HepG2 (cell line): ENCODE measurements around the gene OTUB2. TPM values are rescaled to one million over a fixed set of nuclear protein-coding genes. Genes with fewer than 3 reads are reported as not detected.

Experiments used
- ATAC-seq: fragments of 200-7000 bp; cut with Tn5 transposase; 3 replicates; pipeline ENCODE4 v1.9.1; 2020; ENCODE audit warnings: mild to moderate bottlenecking, moderate library complexity
- BruUV-seq: library from RNA; stranded (reverse); fragments of 400-500 nt; replicated peaks from 2 replicates; lab custom pipeline; 2021; lab: Mats Ljungman, UMichigan
- CTCF ChIA-PET: fragments of 300-600 bp; formaldehyde crosslinking; extraction: SDS; loops from one replicate; lab custom pipeline; 2021; ENCODE audit warnings: low total read pairs, inconsistent platforms, low intra/inter-chr PET ratio; lab: Yijun Ruan, JAX
- POLR2A ChIA-PET: fragments of 350-600 bp; sonication (Branson Sonifier 250); formaldehyde crosslinking; loops from one replicate; lab custom pipeline; 2020; ENCODE audit warnings: antibody characterized with exemption, inconsistent platforms; lab: Yijun Ruan, JAX
- DNase-seq: peaks from one replicate; pipeline ENCODE4 v3.0.0-alpha.2; 2015; ENCODE audit warnings: low spot score
- FAIRE-seq: peaks from 3 replicates; lab custom pipeline; 2011; peaks lifted over from hg19 to GRCh38; lab: Jason Lieb, UNC
- H2AFZ ChIP-seq: one replicate; pipeline ENCODE4 v1.6.1; 2011; ENCODE audit warnings: low read length, inconsistent platforms
- H3K27ac ChIP-seq: fragments of 300-600 bp; 3 replicates; pipeline ENCODE4 v1.8.0; 2011; ENCODE audit warnings: mixed run types, mild to moderate bottlenecking, mixed read lengths, low read length, inconsistent platforms; ENCODE audit not compliant: insufficient read depth; ENCODE audit errors: extremely low read length
- H3K27me3 ChIP-seq, 2 experiments: fragments of 200-600 bp in 1 of 2; 2 replicates in 1 of 2; 3 replicates in 1 of 2; pipeline versions ENCODE4 v1.6.0 to v1.8.0; 2011; ENCODE audit warnings: low read length in 2 of 2, mild to moderate bottlenecking in 2 of 2, moderate library complexity in 2 of 2, inconsistent platforms in 1 of 2; ENCODE audit not compliant: insufficient read depth in 2 of 2, control insufficient read depth in 1 of 2
- H3K36me3 ChIP-seq, 2 experiments: fragments of 200-600 bp in 1 of 2; replicated peaks in 1 of 2; 2 replicates in 1 of 2; 3 replicates in 1 of 2; pipeline versions ENCODE4 v1.5.1 to v1.8.0; 2011; ENCODE audit warnings: low read length in 2 of 2, inconsistent platforms in 1 of 2; ENCODE audit not compliant: insufficient read depth in 2 of 2, control insufficient read depth in 1 of 2
- H3K4me1 ChIP-seq: 2 replicates; pipeline ENCODE4 v1.5.1; 2012; ENCODE audit warnings: low read length, inconsistent platforms; ENCODE audit not compliant: insufficient read depth
- H3K4me2 ChIP-seq: 2 replicates; pipeline ENCODE4 v1.6.0; 2011; ENCODE audit warnings: low read depth, low read length, inconsistent platforms
- H3K4me3 ChIP-seq, 3 experiments: fragments of 200-600 bp in 1 of 3; sonication (generic), shearing (Covaris generic) in 1 of 3; replicated peaks in 1 of 3; 2 replicates each; pipeline ENCODE4 v1.5.1; 2011 to 2016; ENCODE audit warnings: low read length in 3 of 3, inconsistent platforms in 2 of 3, low read depth in 2 of 3, mild to moderate bottlenecking in 2 of 3, control low read depth in 1 of 3, mixed read lengths in 1 of 3; ENCODE audit not compliant: insufficient read depth in 1 of 3
- H3K79me2 ChIP-seq: one replicate; pipeline ENCODE4 v1.6.1; 2011; ENCODE audit warnings: low read length, inconsistent platforms; ENCODE audit not compliant: insufficient read depth
- H3K9ac ChIP-seq: 2 replicates; pipeline ENCODE4 v1.6.0; 2011; ENCODE audit warnings: mild to moderate bottlenecking, low read depth, low read length, inconsistent platforms; ENCODE audit not compliant: insufficient read depth
- H3K9me3 ChIP-seq: 2 replicates; pipeline ENCODE4 v1.5.1; 2012; ENCODE audit warnings: mild to moderate bottlenecking, low read length
- H4K20me1 ChIP-seq: 2 replicates; pipeline ENCODE4 v1.6.0; 2011; ENCODE audit warnings: inconsistent platforms, mild to moderate bottlenecking, low read length, moderate library complexity; ENCODE audit not compliant: insufficient read depth
- ARID3A ChIP-seq: IDR thresholded peaks from 2 replicates; pipeline ENCODE4 v1.6.1; 2012; ENCODE audit warnings: low read depth, low read length, improper control_type of control experiment
- MBD4 ChIP-seq: IDR thresholded peaks from 2 replicates; pipeline ENCODE4 v1.6.1; 2012; ENCODE audit warnings: low read length, inconsistent platforms, borderline replicate concordance
- TBL1XR1 ChIP-seq: fragments of 150-350 bp; IDR thresholded peaks from 2 replicates; pipeline ENCODE4 v1.6.1; 2014; ENCODE audit warnings: borderline replicate concordance, low read length; ENCODE audit not compliant: partially characterized antibody
- YEATS2 ChIP-seq: sonication (generic); formaldehyde crosslinking; IDR thresholded peaks from 2 replicates; pipeline ENCODE4 v1.4.0; 2020; ENCODE audit warnings: missing genetic modification reagents, borderline replicate concordance
- ZFP82 ChIP-seq: sonication (generic); formaldehyde crosslinking; IDR thresholded peaks from 2 replicates; pipeline ENCODE4 v1.5.1; 2020; ENCODE audit warnings: mild to moderate bottlenecking, missing genetic modification reagents, borderline replicate concordance
- ZFP90 ChIP-seq: sonication (generic); formaldehyde crosslinking; IDR thresholded peaks from 2 replicates; pipeline ENCODE4 v1.8.0; 2022; ENCODE audit warnings: missing genetic modification reagents, mild to moderate bottlenecking, inconsistent platforms, borderline replicate concordance
- ZNF24 ChIP-seq: fragments of 450-650 bp; IDR thresholded peaks from 2 replicates; pipeline ENCODE4 v1.6.1; 2017; ENCODE audit warnings: antibody characterized with exemption, mild to moderate bottlenecking
- ZNF468 ChIP-seq: sonication (generic); formaldehyde crosslinking; IDR thresholded peaks from 2 replicates; pipeline ENCODE4 v1.8.0; 2022; ENCODE audit warnings: mild to moderate bottlenecking, moderate library complexity, missing genetic modification reagents
- ZNF484 ChIP-seq: sonication (generic); formaldehyde crosslinking; IDR thresholded peaks from 2 replicates; pipeline ENCODE4 v1.5.1; 2020; ENCODE audit warnings: mild to moderate bottlenecking, low read depth, missing genetic modification reagents, borderline replicate concordance
- ZNF768 ChIP-seq: sonication (generic); formaldehyde crosslinking; IDR thresholded peaks from 2 replicates; pipeline ENCODE4 v1.4.0; 2020; ENCODE audit warnings: missing genetic modification reagents
- ZSCAN5A ChIP-seq: sonication (generic); formaldehyde crosslinking; IDR thresholded peaks from 2 replicates; pipeline ENCODE4 v1.8.0; 2022; ENCODE audit warnings: mild to moderate bottlenecking, missing genetic modification reagents, borderline replicate concordance
- WGBS: methylation state at CpG from one replicate; pipeline ENCODE4 v1.1.6; 2017; ENCODE audit warnings: low lambda C conversion rate; 5-methylcytosine and 5-hydroxymethylcytosine counted together
- in situ Hi-C: cut with HindIII; loops from 2 replicates; pipeline ENCODE4 v1.10.0; 2017; ENCODE audit warnings: low pct_unique_long_range_greater_than_20kb; ENCODE audit not compliant: extremely low pct_ligation_motif_present
- intact Hi-C: fragments of 100-400 bp; cut with micrococcal nuclease; formaldehyde crosslinking; loops from one replicate; pipeline ENCODE4 v1.10.0; 2022; ENCODE audit not compliant: unreplicated experiment
- polyA plus RNA-seq, 8 experiments: library from polyadenylated mRNA; depleted of rRNA in 3 of 8; stranded (reverse) in 7 of 8; unstranded in 1 of 8; fragments of >200 nt; fragmentation: Illumina TruSeq in 4 of 8; extraction: Trizol in 4 of 8; gene quantifications; 2 replicates each; pipeline versions ENCODE4 v1.2.1 to v1.2.3, GENCODE V29; 2011 to 2016; ENCODE audit warnings: low read depth in 4 of 8, missing spikeins in 1 of 8, mixed read lengths in 1 of 8; ENCODE audit not compliant: insufficient read depth in 1 of 8
- total RNA-seq, 5 experiments: library from RNA; depleted of rRNA; stranded (reverse); fragments of >200 nt; fragmentation: Illumina TruSeq; extraction: Trizol; gene quantifications; 2 replicates each; pipeline ENCODE4 v1.2.3, GENCODE V29; 2016; ENCODE audit warnings: low read depth in 1 of 5
- TF ChIP-seq, protein P1 (sequence below): sonication (generic); formaldehyde crosslinking; IDR thresholded peaks from 2 replicates; pipeline ENCODE4 v1.4.0; 2020; ENCODE audit warnings: missing genetic modification reagents, mild to moderate bottlenecking, borderline replicate concordance

OTUB2 gene
- total and polyA plus RNA-seq, 2 of the 13 experiments (the other 11 are each of a cell fraction or from before 2014, with no cell fraction given) = 2.2 to 2.4 TPM

GRCh38 chr14:94018308-94018707 lies 7.8 kb upstream of the OTUB2 start (continued):
- no peak for TF ChIP-seq ZSCAN5A (CRISPR knock-in tag)
- TF ChIP-seq, protein P1, sequence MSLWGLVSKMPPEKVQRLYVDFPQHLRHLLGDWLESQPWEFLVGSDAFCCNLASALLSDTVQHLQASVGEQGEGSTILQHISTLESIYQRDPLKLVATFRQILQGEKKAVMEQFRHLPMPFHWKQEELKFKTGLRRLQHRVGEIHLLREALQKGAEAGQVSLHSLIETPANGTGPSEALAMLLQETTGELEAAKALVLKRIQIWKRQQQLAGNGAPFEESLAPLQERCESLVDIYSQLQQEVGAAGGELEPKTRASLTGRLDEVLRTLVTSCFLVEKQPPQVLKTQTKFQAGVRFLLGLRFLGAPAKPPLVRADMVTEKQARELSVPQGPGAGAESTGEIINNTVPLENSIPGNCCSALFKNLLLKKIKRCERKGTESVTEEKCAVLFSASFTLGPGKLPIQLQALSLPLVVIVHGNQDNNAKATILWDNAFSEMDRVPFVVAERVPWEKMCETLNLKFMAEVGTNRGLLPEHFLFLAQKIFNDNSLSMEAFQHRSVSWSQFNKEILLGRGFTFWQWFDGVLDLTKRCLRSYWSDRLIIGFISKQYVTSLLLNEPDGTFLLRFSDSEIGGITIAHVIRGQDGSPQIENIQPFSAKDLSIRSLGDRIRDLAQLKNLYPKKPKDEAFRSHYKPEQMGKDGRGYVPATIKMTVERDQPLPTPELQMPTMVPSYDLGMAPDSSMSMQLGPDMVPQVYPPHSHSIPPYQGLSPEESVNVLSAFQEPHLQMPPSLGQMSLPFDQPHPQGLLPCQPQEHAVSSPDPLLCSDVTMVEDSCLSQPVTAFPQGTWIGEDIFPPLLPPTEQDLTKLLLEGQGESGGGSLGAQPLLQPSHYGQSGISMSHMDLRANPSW = no peak
- no peak for TF ChIP-seq ZFP90 (CRISPR knock-in tag)
- no peak for TF ChIP-seq ZFP82 (CRISPR knock-in tag)
- TF ChIP-seq, all 625 proteins: peak for 0

DNA sequence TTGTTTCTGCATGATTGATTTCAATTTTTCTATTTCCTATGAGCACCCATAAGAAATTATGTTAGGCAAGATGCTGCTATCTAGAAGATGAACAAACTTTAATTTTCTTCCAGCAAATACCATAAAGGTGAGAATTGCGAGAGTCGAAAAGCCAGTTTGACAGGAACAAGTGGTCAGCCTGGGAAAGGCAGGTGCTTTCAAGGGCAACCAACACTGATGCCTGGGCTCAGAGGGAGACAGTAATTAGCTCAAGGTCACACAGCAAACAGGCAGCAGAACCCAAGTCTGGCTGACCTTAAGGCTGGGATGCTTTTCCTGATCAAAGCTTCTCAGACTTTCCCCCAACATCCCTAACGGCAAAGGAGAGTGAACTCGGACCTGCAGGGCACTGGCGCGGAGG lies 6.8 kb upstream of the OTUB2 start:
- Histone ChIP-seq H3K79me2 (no peaks in the 10 kb centered on the region), H4K20me1 (no peaks in the 10 kb centered on the region), H3K4me3 (no peak overlapping the region), H3K36me3 (no peaks in the 10 kb centered on the region), H3K9me3 (no peaks in the 10 kb centered on the region), H3K27me3 (peaks cover 7 to 27% of the 10 kb centered on the region in 2 experiments; a peak in 4 of 5 replicates), H3K4me2 (no peak overlapping the region), H3K9ac (no peak overlapping the region), H3K27ac (no peak overlapping the region), H3K4me1 (peaks cover 50% of the 10 kb centered on the region), H2AFZ (no peak overlapping the region)
- intact Hi-C loops (no loop called here), in situ Hi-C loops (no loop called here)
- CTCF ChIA-PET = no interaction called here
- DNase-seq (no peak), FAIRE-seq (no peak), ATAC-seq (no peak)
- BruUV-seq = no TSS peak
- no peak for TF ChIP-seq ZNF468 (CRISPR knock-in tag)
- no peak for TF ChIP-seq ZNF24
- TF ChIP-seq ZNF484 (CRISPR knock-in tag) = no peak
- no peak for TF ChIP-seq YEATS2
- TF ChIP-seq TBL1XR1 = no peak
- no peak for TF ChIP-seq MBD4
- TF ChIP-seq ARID3A = no peak
- TF ChIP-seq ZNF768 (CRISPR knock-in tag) = peak; percentile 94
- POLR2A ChIA-PET = no interaction called here
- WGBS = 30% methylated on average over 6 of the region's 6 CpGs
